ENCODE measurements around the gene PILRA. TPM values are rescaled to one million over a fixed set of nuclear protein-coding genes. Genes with fewer than 3 reads are reported as not detected.

PILRA gene
- total and polyA plus RNA-seq, 12 donors = 3.2 to 18.9 (median 12.0) TPM

- no peak overlapping the region for H3K4me3 ChIP-seq
- DNase-seq = no peak
- no peak for TF ChIP-seq CTCF (IDR thresholded peaks at IDR 0.05)
- TF ChIP-seq POLR2A (IDR thresholded peaks at IDR 0.05) = no peak
- no peaks in the 10 kb centered on the region for H3K27me3 ChIP-seq
- H3K36me3 ChIP-seq (replicated peaks in 1 of 2) = no peaks in the 10 kb centered on the region
- intact Hi-C loops (cut with DNase I) = no loop called here
- peaks cover 13 to 17% of the 10 kb centered on the region in 2 donors for H3K4me1 ChIP-seq (replicated peaks in 1 of 2)
- no peaks in the 10 kb centered on the region for H3K9me3 ChIP-seq (replicated peaks in 1 of 3)
- no peak overlapping the region for H3K27ac ChIP-seq
- 97 to 100% (median 98%) methylated on average over 2 of the region's 2 CpGs for WGBS, 4 donors
Measured at GRCh38 chr7:100402241-100402640, 29.0 kb downstream of the PILRA start.

GRCh38 chr7:100406767-100407166, 33.5 kb downstream of the PILRA start:
- no peaks in the 10 kb centered on the region for H3K36me3 ChIP-seq (replicated peaks in 1 of 2)
- H3K27ac ChIP-seq = no peak overlapping the region
- no peaks in the 10 kb centered on the region for H3K27me3 ChIP-seq
- intact Hi-C loops (cut with DNase I) = loop anchor here in 1 of 2 donors (5.0 kb wide), 1 partner anchor 34 kb away; the partner anchor contains the start of gene PILRA
- no peak overlapping the region for H3K4me3 ChIP-seq
- DNase-seq = no peak
- TF ChIP-seq POLR2A (IDR thresholded peaks at IDR 0.05) (no peak), CTCF (IDR thresholded peaks at IDR 0.05) (no peak)
- peaks cover 0 to 3% of the 10 kb centered on the region in 2 donors for H3K4me1 ChIP-seq (replicated peaks in 1 of 2)
- WGBS, 4 donors = 57 to 69% (median 65%) methylated on average over 6 of the region's 6 CpGs
- H3K9me3 ChIP-seq (replicated peaks in 1 of 3) = no peaks in the 10 kb centered on the region

- Histone ChIP-seq H3K9me3 (replicated peaks in 1 of 3) (no peaks in the 10 kb centered on the region), H3K4me1 (replicated peaks in 1 of 2) (peaks cover 0 to 3% of the 10 kb centered on the region in 2 donors), H3K27me3 (no peaks in the 10 kb centered on the region), H3K27ac (no peak overlapping the region), H3K36me3 (replicated peaks in 1 of 2) (no peaks in the 10 kb centered on the region), H3K4me3 (no peak overlapping the region)
- peak; percentile 54 to 75 (median 61) for DNase-seq
- TF ChIP-seq POLR2A (IDR thresholded peaks at IDR 0.05) (no peak), CTCF (IDR thresholded peaks at IDR 0.05) (peak; percentile 52 to 81 (median 78))
- intact Hi-C loops (cut with DNase I) = loop anchor here in 1 of 2 donors (5.0 kb wide), 1 partner anchor 35 kb away; the partner anchor contains the start of gene PILRA
- 35 to 48% (median 43%) methylated on average over 12 of the region's 12 CpGs for WGBS, 4 donors
Measured at GRCh38 chr7:100407285-100408180, 34.2 kb downstream of the PILRA start.

- no peaks in the 10 kb centered on the region for H3K9me3 ChIP-seq (replicated peaks in 1 of 3)
- H3K4me1 ChIP-seq (replicated peaks in 1 of 2) = peaks cover 0 to 3% of the 10 kb centered on the region in 2 donors
- no peak overlapping the region for H3K27ac ChIP-seq
- WGBS, 4 donors = 84 to 90% (median 89%) methylated on average over 6 of the region's 6 CpGs
- no peak for DNase-seq
- TF ChIP-seq CTCF (IDR thresholded peaks at IDR 0.05) (no peak), POLR2A (IDR thresholded peaks at IDR 0.05) (no peak)
- no peaks in the 10 kb centered on the region for H3K36me3 ChIP-seq (replicated peaks in 1 of 2)
- no peak overlapping the region for H3K4me3 ChIP-seq
- intact Hi-C loops (cut with DNase I) = loop anchor here in 1 of 2 donors (10.0 kb wide), 1 partner anchor 56 kb away; the partner anchor contains the start of gene PILRB
- no peaks in the 10 kb centered on the region for H3K27me3 ChIP-seq
Measured at GRCh38 chr7:100411101-100411500, 37.8 kb downstream of the PILRA start.

Measured in adrenal gland (tissue), 12 donors.